Measurements from ENCODE around the gene ZDHHC14. TPM values are rescaled to one million over a fixed set of nuclear protein-coding genes. Genes with fewer than 3 reads are reported as not detected.

The ZDHHC14 gene
- total RNA-seq, 1 experiment from 2014 or later: 3.2 TPM

DNA sequence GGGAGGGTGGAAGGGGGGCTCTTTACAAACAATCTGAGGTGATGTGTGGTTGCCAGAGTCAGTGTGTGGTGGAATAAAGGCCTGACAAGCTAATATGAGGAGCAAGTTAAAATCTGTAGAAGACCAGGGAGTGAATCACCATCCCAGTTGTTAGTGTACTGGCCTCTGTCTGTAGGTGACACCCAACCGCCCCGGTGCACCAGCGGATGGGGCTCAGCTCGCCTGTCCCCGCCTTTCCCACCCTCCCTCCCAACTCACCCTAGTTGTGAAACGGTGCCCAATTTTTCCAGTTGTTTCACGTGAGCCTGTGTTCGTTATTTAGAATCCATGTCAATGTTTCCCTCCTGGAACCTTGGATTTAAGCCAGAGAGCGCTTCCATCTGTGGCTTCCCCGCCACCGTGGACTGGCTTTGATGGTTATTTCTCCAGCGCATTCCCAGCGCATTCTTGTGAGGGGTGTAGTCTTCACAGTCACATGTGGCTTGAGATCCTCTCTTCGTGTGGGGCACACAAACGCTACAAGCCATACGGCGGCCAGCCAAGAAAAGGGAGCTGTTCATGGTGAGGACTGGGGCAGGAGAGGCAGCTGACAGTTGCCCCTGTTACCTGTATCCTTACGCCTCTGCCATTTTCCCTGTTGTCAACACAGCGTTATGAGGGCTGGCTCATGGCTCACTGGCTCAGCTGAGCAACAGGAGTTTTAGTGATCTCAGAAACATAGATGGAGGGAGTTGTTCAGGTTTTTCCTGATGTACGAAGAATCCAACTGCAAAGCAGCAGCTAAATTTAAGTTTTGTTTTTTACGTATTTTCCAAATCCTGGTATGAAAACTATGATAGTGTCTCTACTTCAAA lies 137.6 kb downstream of the ZDHHC14 start:
- Histone ChIP-seq H3K9me3 (ENCODE audit: low read depth, low read length, poor library complexity, severe bottlenecking) (no peaks in the 10 kb centered on the region), H3K4me1 (ENCODE audit: insufficient read depth, low read length, poor library complexity, severe bottlenecking) (no peaks in the 10 kb centered on the region), H3K27ac (ENCODE audit: low read depth, low read length, poor library complexity, severe bottlenecking) (no peak overlapping the region), H3K27me3 (replicated peaks; ENCODE audit: insufficient read depth, low read depth, low read length, poor library complexity) (no peaks in the 10 kb centered on the region), H3K4me3 (ENCODE audit: low read depth, low read length, poor library complexity, severe bottlenecking) (no peak overlapping the region), H3K36me3 (ENCODE audit: insufficient read depth, low read length, poor library complexity, severe bottlenecking) (no peaks in the 10 kb centered on the region)
- no TSS peak for BruUV-seq (replicated peaks)
- ChIA-PET POLR2A (ENCODE audit: low non-redundant PET) (no interaction called here), CTCF (no interaction called here)
- no peak for DNase-seq (ENCODE audit: low spot score)
- no peak for TF ChIP-seq EZH2 (IDR thresholded peaks at IDR 0.05; ENCODE audit: borderline replicate concordance, low read depth, low read length, poor library complexity, severe bottlenecking)
- TF ChIP-seq, protein P1, sequence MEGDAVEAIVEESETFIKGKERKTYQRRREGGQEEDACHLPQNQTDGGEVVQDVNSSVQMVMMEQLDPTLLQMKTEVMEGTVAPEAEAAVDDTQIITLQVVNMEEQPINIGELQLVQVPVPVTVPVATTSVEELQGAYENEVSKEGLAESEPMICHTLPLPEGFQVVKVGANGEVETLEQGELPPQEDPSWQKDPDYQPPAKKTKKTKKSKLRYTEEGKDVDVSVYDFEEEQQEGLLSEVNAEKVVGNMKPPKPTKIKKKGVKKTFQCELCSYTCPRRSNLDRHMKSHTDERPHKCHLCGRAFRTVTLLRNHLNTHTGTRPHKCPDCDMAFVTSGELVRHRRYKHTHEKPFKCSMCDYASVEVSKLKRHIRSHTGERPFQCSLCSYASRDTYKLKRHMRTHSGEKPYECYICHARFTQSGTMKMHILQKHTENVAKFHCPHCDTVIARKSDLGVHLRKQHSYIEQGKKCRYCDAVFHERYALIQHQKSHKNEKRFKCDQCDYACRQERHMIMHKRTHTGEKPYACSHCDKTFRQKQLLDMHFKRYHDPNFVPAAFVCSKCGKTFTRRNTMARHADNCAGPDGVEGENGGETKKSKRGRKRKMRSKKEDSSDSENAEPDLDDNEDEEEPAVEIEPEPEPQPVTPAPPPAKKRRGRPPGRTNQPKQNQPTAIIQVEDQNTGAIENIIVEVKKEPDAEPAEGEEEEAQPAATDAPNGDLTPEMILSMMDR (conservative IDR thresholded peaks at IDR 0.05; ENCODE audit: low read depth, low read length): no peak
- intact Hi-C loops (cut with micrococcal nuclease; ENCODE audit: unreplicated experiment): no loop called here

DNA sequence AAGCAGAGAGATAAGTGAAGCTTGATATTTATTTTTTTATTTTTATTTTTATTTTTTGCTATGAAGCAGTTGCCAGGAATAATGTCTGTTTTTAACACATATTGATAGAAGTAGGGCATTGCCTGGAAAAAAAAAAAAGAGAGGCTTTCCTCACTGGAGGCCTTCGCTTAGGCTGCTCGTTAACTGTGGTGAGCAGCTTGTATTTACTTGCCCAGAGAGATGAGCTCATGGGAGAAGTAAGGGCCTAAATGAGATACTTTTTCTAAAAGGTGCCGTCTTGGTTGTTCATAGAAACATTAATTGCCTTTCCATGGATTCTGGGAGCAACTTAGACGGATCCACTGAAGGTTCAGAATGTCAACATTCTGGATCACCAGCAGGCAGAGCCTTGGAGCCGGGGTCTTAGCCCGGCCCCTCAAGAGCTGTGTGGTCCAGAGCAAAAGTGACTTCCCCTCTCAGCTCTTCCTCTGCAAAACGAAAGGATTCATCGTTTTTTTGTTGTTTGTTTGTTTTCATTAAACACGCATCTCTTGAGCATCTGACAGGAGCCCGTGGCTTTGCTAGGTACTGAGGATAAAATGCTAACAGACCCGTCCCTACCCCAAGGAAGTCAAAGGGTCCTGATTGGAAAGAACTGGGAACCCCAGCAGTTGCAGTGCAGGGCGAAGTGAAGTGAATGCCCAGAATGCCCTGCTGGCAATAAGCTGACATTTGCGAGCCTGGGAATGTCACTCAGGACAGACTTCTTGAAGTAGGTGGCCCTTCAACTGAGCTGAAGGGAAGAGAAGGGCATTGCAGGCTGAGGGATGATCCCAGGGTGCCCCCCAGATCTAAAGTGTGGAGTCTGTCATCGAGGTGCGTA lies 138.5 kb downstream of the ZDHHC14 start:
- H3K27ac ChIP-seq (ENCODE audit: low read depth, low read length, poor library complexity, severe bottlenecking): no peak overlapping the region
- POLR2A ChIA-PET (ENCODE audit: low non-redundant PET): no interaction called here
- intact Hi-C loops (cut with micrococcal nuclease; ENCODE audit: unreplicated experiment): no loop called here
- no peak for DNase-seq (ENCODE audit: low spot score)
- H3K9me3 ChIP-seq (ENCODE audit: low read depth, low read length, poor library complexity, severe bottlenecking): no peaks in the 10 kb centered on the region
- H3K36me3 ChIP-seq (ENCODE audit: insufficient read depth, low read length, poor library complexity, severe bottlenecking): no peaks in the 10 kb centered on the region
- no peaks in the 10 kb centered on the region for H3K4me1 ChIP-seq (ENCODE audit: insufficient read depth, low read length, poor library complexity, severe bottlenecking)
- no peaks in the 10 kb centered on the region for H3K27me3 ChIP-seq (replicated peaks; ENCODE audit: insufficient read depth, low read depth, low read length, poor library complexity)
- no peak for TF ChIP-seq EZH2 (IDR thresholded peaks at IDR 0.05; ENCODE audit: borderline replicate concordance, low read depth, low read length, poor library complexity, severe bottlenecking)
- H3K4me3 ChIP-seq (ENCODE audit: low read depth, low read length, poor library complexity, severe bottlenecking): no peak overlapping the region
- CTCF ChIA-PET: no interaction called here
- no TSS peak for BruUV-seq (replicated peaks)

DNA sequence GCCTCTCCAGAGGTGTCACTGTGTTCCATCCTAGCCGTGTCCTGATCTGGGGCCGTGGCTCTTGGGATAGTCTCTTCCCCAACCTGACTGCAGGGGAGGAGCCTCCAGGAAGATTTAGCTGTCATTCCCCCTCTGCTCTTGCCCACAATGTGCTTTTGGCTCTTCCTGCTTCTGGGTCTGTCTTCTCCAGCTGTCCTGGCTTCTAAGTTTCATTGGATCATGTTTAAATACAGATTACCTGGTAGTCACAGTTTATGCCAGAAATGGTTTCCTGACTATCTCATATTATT lies 139.1 kb downstream of the ZDHHC14 start:
- BruUV-seq (replicated peaks): no TSS peak
- Histone ChIP-seq H3K4me3 (ENCODE audit: low read depth, low read length, poor library complexity, severe bottlenecking) (no peak overlapping the region), H3K4me1 (ENCODE audit: insufficient read depth, low read length, poor library complexity, severe bottlenecking) (no peaks in the 10 kb centered on the region), H3K27ac (ENCODE audit: low read depth, low read length, poor library complexity, severe bottlenecking) (no peak overlapping the region), H3K27me3 (replicated peaks; ENCODE audit: insufficient read depth, low read depth, low read length, poor library complexity) (no peaks in the 10 kb centered on the region), H3K9me3 (ENCODE audit: low read depth, low read length, poor library complexity, severe bottlenecking) (no peaks in the 10 kb centered on the region), H3K36me3 (ENCODE audit: insufficient read depth, low read length, poor library complexity, severe bottlenecking) (no peaks in the 10 kb centered on the region)
- ChIA-PET POLR2A (ENCODE audit: low non-redundant PET) (no interaction called here), CTCF (no interaction called here)
- intact Hi-C loops (cut with micrococcal nuclease; ENCODE audit: unreplicated experiment): no loop called here
- TF ChIP-seq, protein P1 (conservative IDR thresholded peaks at IDR 0.05; ENCODE audit: low read depth, low read length): no peak
- no peak for TF ChIP-seq EZH2 (IDR thresholded peaks at IDR 0.05; ENCODE audit: borderline replicate concordance, low read depth, low read length, poor library complexity, severe bottlenecking)
- no peak for DNase-seq (ENCODE audit: low spot score)

Measured in A673 (cell line).